Retinal pigment epithelial cell (primary cell): ENCODE results near the gene CUX1.
A peak's percentile ranks its signal among the peaks of the same experiment; 100 is the strongest.
"Not testable (repeated sequence)": the region's sequence is repeated elsewhere in the genome, so short reads cannot be mapped to it uniquely, and the experiment has no call there.

ENCODE experiments used
- DNase-seq: peaks from one replicate; pipeline ENCODE4 v3.0.0-alpha.2; 2010; ENCODE audit warnings: low read depth
- H3K4me3 ChIP-seq: 2 replicates; pipeline ENCODE4 v1.5.1; 2011; ENCODE audit warnings: mild to moderate bottlenecking, low read length, control low read depth, moderate library complexity
- TF ChIP-seq, protein P1 (sequence below): conservative IDR thresholded peaks from 2 replicates; pipeline ENCODE4 v1.5.1; 2011; ENCODE audit warnings: low read depth, low read length, control low read depth, inconsistent platforms

The CUX1 gene

GRCh38 chr7:102004848-102005247 is 187.4 kb downstream of the CUX1 start:
- TF ChIP-seq, protein P1, sequence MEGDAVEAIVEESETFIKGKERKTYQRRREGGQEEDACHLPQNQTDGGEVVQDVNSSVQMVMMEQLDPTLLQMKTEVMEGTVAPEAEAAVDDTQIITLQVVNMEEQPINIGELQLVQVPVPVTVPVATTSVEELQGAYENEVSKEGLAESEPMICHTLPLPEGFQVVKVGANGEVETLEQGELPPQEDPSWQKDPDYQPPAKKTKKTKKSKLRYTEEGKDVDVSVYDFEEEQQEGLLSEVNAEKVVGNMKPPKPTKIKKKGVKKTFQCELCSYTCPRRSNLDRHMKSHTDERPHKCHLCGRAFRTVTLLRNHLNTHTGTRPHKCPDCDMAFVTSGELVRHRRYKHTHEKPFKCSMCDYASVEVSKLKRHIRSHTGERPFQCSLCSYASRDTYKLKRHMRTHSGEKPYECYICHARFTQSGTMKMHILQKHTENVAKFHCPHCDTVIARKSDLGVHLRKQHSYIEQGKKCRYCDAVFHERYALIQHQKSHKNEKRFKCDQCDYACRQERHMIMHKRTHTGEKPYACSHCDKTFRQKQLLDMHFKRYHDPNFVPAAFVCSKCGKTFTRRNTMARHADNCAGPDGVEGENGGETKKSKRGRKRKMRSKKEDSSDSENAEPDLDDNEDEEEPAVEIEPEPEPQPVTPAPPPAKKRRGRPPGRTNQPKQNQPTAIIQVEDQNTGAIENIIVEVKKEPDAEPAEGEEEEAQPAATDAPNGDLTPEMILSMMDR, result no peak
- H3K4me3 ChIP-seq, result no peak overlapping the region
- no peak for DNase-seq

DNA sequence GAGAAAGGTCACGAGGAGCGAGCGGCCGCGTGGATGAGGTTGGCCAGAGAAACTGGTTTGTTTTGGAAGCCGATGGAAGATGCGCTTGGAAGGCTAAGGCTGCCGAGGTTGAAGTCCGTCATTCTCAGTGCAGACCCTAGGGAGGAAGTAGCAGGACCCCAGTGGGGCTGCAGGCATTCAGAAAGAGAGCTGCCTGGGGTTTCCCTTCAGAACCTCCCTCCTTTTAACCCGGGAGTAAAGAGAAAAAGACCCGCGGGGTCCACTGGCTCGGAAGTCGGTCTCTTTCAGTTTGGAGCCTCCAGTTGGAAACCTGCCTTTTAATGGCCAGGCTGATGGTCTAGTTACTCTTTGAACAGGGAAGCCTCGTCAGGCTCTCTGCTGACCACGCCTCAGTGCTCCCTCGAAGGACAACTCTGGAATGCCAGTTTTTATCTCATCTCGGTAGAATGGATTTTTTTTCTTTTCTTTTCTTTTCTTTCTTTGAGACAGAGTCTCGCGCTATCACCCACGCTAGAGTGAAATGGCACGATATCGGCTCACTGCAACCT is 188.6 kb downstream of the CUX1 start:
- DNase-seq, result no peak
- H3K4me3 ChIP-seq, result no peak overlapping the region
- TF ChIP-seq, protein P1, result no peak

DNA sequence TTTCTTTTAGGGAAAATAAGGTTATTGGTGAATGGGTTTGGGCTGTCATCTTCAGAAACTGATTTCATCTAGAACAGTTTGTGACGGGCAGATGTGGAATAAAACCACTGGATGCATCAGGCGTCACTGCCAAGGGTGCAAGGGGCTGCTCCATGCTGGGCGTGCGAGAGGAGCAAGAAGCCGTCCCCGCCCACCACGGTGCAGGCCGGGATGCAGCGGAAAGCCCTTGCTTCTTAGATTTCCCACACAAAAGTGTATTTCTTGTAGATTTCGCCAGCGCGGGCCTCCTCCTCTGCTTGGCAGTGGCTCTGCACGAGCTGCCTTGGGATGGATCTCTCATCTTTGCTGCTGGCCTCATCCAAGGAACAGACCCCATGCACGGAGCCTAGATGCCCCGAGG is 189.3 kb downstream of the CUX1 start:
- DNase-seq, result no peak
- H3K4me3 ChIP-seq, result no peak overlapping the region
- TF ChIP-seq, protein P1, result no peak

- TF ChIP-seq, protein P1, result no peak
- peak; percentile 22 for DNase-seq
- no peak overlapping the region for H3K4me3 ChIP-seq
Observed at GRCh38 chr7:102008535-102009262, 191.3 kb downstream of the CUX1 start.

GRCh38 chr7:102009628-102010027 is 192.2 kb downstream of the CUX1 start:
- TF ChIP-seq, protein P1, result no peak
- DNase-seq, result peak; percentile 94

GRCh38 chr7:102012112-102012830 is 194.8 kb downstream of the CUX1 start:
- DNase-seq, H3K4me3 ChIP-seq: not testable (repeated sequence)

More at GRCh38 chr7:102009628-102010027, 192.2 kb downstream of the CUX1 start:
- H3K4me3 ChIP-seq, result no peak overlapping the region

DNA sequence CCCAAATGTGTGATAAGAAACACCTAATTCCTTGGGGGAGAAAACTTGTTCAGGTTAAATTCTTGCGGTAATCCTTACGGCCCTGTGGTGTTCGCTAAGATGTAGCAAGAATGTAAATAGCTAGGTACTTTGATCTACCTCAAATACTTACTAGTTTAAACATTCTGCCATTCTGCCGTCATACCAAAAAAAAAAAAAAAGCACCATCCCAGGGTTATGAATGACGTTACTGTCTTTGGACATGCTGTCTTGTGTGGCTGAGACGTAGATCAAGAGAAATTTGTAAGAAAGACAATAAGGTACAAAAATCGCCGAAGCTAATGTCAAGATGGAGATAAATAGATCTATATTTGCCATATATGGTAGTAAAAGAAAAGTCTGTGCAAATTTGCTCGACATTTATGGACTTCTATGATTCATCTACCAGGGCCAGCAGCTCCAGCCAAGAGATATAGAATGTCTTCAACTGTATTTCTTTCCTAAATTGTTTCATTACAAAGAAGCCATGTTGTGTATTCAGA is 195.6 kb downstream of the CUX1 start:
- H3K4me3 ChIP-seq, result no peak overlapping the region
- DNase-seq, result peak; percentile 21
- TF ChIP-seq, protein P1, result no peak
